Stimulated activated naive CD8-positive, alpha-beta T cell treated with anti-CD3 and anti-CD28 coated beads, Interleukin-15, Interleukin-2, amounts not matched to agents 100 U/mL and 50 U/mL, for 24 hours (primary cell): ENCODE results near the gene LIMCH1.
"Not testable (repeated sequence)": the region's sequence is repeated elsewhere in the genome, so short reads cannot be mapped to it uniquely, and the experiment has no call there.

Source experiments
- ATAC-seq: fragments of 150-1000 bp; cut with Tn5 transposase; one replicate; pipeline ENCODE4 v1.10.0; 2021
- DNase-seq: peaks from one replicate; pipeline ENCODE4 v3.0.0; 2021

Gene LIMCH1, protein sequence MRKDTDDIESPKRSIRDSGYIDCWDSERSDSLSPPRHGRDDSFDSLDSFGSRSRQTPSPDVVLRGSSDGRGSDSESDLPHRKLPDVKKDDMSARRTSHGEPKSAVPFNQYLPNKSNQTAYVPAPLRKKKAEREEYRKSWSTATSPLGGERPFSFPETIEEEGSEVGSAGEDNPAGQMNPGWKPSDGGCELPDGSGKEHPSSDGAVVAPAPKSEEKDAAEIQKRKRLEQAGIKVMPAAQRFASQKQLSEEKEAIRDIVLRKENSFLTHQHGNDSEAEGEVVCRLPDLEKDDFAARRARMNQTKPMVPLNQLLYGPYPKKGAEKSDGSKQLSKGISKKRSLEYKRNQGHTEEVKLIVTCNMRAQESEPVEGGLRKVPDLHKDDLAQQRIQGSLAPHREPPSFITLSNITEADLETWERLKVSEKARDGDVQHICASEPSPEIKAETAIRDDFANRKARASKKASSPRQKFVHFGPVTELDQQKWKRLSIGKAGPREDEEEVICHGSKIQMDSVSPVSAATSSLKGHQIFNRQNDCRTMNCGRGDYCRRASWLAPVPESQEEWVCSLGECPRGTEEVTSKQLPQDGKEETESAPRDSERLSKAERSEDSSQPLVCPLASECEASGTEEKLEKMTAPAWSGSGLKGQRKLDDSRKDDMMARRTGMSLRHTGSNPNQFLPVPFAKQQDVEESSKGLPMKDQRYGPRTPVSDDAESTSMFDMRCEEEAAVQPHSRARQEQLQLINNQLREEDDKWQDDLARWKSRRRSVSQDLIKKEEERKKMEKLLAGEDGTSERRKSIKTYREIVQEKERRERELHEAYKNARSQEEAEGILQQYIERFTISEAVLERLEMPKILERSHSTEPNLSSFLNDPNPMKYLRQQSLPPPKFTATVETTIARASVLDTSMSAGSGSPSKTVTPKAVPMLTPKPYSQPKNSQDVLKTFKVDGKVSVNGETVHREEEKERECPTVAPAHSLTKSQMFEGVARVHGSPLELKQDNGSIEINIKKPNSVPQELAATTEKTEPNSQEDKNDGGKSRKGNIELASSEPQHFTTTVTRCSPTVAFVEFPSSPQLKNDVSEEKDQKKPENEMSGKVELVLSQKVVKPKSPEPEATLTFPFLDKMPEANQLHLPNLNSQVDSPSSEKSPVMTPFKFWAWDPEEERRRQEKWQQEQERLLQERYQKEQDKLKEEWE (N-terminal part only)

DNA sequence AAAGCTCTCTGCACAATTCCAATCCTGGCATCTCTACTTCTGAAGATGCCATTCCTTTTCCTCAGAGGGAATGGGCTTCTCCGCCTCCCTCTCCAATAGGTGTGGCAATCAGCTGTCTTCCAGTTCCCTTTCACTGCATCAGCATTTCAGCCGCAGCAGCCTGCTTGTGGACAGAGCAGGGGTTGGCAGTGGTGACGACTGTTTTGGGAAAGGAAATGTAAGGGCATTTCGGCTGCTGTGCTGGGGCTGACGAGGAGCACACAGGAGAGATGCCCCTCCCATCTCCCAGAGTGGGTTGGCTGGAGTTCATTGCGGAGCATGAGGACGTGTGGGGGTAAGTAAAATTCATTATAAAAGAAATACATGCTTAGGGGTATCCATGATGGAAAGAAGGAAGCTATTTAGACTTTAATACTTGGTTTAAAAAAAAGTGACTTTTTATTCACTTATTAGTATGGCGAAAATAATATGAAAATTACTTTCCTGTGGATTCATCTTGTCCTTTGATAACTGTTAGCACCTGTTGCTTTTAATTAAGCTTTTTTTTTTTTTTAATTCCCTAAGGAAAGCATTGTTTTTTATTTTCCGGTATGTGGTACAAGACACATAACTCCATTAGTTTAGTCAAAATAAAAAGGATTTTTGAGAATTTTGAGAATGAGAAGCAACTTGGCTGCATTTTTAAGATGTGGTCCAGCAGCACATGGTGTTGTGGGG, at the start of gene LIMCH1:
LIMCH1 (plus strand) TSS at position 141 of the 717 bp plus-strand sequence. CDS start 67,839 bp downstream, outside the sequence.
- no peak for DNase-seq

DNA sequence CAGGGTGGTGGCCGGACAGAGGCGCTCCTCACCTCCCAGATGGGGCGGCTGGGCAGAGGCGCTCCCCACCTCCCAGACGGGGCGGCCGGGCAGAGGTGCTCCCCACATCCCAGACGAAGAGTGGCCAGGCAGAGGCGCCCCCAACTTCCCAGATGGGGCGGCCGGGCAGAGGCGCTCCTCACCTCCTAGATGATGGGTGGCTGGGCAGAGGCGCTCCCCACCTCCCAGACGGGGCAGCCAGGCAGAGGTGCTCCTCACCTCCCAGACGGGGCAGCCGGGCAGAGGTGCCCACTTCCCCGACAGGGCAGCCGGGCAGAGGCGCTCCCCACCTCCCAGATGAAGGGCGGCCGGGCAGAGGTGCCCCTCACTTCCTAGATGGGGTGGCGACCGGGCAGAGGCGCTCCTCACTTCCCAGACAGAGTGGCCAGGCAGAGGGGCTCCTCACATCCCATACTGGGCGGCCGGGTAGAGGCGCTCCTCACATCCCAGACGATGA, 46.8 kb upstream of the LIMCH1 start:
- DNase-seq, ATAC-seq: not testable (repeated sequence)

More for the DNA sequence above, at the start of gene LIMCH1:
- ATAC-seq, result no peak

DNA sequence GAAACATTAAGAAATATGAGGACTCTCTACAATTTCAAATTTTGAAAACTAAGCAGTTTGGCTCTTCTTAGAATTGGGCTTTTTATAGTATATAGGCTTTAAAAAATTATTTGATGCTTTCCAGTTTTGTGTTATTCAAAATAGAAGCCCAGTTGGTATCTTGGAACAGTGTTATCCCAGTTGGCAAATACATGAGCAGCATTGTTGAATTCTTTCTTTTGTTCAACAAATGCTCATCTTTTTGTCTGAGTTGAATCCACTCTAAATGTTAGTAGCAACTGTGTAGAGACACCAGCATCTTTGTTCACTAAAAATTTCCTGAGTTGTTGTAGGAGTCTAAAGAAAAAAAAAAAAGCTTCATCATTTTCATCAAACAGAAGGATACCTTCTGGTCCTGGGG, 41.0 kb upstream of the LIMCH1 start:
- no peak for ATAC-seq
- no peak for DNase-seq

DNA sequence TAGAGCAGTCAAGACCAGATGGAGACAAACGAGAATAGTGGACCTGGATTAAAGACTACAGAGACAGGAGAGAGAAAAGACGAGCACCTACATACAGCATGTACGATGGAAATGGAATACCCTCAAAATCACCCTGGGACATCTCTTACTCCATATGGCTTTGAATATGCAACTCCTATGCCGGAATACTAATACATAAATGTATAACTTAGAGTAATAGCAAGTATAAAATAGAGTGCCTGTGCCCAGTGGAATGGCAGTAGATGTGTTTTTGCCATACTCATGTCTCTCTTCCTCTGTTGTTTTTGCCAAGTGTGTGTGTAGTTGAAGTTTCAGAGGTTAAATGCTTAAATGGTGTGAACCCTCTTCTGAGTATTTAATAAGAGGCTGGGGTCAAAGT, 39.8 kb upstream of the LIMCH1 start:
- no peak for ATAC-seq
- DNase-seq, result no peak

DNA sequence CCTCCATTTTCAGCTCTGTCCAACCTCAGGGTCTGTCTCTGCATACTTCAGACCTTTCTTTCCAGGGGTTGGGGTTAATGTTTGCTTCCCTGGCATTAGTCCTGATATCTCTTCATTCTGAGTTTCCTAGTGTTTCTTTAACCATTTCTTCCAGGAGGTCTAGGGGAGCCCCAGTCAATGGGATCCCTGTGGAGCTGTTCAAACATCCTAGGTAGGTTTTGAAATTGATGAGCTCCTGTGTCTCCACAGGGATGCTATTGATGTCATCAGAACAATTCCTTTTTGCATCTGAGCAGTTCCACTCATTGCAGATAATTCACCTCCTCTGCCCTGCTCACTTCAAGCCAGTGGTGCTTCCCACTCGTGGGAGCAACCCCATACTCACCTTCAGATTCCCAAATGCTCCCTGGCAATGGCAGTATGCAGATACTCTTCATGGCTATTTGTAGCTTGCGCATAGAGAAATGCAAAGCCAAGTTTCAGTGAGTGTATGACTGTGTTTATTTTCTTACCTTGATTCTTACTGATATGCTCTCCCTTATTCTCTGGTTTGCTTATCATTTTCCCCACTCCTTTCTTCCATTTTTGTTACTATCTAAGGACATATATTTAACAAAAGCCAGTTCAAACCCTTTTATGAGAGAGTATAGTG, 33.7 kb upstream of the LIMCH1 start:
- no peak for ATAC-seq
- DNase-seq, result no peak

DNA sequence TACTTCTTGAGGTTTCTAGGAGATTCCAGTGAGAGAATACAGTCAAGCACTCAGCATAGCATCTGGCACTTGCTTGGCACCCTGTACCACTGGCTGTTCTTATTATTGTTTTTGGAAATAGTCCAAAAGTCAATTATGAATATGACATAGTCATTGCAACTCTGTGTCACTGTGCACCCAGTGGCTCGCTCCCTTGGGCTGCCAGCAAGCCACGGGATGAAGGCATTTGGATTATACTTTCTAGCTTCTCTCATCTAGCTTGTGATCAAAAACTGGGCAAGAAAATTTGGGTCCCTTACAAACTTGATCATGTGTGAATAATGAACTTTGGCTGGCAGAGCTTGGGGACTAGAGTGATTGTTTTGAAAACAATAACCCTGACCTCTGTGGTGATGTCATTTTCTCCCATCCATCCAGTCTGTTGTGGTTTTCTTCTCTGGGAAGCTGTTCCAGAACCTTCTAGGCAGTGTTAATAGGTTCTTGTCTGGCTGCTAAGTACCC, 32.7 kb upstream of the LIMCH1 start:
- ATAC-seq (no peak), DNase-seq (no peak)

DNA sequence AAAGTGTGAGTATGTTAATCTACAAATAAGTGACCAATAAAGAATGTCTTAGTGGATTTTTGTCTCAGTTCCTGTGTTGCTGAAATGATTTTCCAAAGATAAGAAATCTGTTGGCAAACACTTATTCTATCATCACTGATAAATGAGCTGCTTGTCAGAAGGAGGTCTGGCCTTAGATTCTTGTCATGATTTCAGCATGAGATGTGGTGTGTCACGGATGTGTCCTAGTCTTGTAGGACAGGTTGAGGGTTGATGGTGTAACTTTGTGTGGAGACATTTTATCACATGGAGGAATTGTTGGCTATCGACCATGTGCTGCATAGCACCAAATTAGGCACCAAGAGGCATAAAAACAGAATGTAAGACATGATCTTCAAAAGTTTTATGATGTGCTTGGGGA, 31.8 kb upstream of the LIMCH1 start:
- ATAC-seq (no peak), DNase-seq (no peak)

DNA sequence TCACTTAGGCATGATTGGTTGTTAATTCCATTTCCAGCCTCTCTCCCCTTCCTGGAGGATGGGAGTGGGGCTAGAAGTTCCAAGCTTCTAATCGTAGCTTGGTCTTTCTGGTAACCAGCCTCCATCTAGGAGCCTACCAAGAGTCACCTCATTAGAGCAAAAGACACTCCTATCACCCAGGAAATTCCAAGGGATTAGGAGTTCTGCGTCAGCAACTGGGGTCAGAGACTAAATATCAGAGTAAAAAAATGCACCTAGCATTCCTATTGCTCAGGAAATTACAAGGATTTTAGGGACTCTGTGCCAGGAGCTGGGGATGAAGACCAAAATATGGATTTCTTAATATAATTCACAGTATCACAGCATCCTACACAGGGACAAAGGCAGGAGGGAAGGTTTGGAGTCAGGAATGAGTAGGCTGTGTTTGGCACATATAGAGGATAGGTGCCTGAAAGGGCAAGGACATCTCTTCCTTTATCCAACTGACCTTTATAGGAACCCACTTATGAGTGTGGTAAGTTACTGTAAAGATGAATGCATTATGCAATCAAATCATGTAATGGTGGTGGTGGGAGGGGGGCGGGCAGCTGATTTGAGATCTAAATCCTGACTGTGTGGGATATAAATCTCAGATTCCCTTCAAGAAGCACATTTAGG, 30.5 kb upstream of the LIMCH1 start:
- no peak for ATAC-seq

DNA sequence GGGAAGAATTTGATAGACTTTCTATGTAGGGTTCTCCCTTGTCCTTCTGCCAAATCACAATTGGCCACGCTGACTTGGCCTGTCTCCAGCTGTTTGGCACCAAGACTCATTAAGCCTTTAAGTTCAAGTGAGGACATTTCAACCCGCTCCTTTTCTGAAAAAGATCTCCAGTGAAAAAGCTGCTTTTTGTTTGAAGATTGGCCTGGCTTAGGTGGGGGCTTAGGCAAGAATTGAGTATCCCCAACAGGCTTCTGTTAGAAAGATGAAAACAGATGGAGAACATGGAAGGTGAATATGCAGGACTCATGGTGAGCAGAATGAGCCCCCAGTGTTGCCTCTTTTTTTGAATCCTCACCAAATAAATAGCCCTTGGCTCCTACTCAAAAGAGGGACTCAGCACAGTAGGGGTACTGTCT, 28.5 kb upstream of the LIMCH1 start:
- ATAC-seq (no peak), DNase-seq (no peak)

More for the DNA sequence above, 30.5 kb upstream of the LIMCH1 start:
- no peak for DNase-seq

DNA sequence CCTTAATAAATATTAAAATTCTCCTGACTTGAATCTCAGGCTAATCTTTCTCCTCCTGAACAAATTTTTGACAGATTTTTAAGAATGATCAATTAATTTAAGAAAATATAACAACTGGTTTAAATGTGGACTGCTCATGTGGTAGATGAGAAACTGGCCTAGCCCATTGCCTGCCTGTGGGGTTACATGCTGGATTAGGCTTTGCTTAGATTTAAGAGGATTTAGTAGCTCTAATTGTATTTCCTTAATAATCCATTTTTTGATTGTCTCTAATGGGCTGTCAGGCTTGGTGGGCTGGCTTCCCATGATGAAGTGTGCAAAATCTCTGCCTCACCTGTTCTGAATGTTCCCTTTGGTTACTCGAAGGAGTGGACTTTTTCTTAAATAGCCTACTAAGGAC, 27.8 kb upstream of the LIMCH1 start:
- ATAC-seq (no peak), DNase-seq (no peak)

DNA sequence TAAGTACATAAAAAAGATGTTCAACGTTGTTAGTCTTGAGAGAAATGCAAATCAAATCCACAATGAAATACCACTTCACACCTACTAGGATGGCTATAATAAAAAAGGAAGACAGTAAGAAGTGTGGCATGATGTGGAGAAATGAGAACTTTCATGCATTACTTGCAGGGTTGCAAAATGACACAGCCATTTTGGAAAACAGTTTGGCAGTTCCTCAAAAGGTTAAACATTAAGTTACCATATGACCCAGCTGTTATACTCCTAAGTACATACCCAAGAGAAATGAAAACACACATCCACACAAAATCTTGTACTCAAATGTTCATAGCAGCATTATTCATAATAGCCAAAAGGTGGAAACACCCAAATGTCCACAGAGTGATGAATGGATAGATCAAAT, 25.8 kb upstream of the LIMCH1 start:
- DNase-seq (no peak), ATAC-seq (no peak)

DNA sequence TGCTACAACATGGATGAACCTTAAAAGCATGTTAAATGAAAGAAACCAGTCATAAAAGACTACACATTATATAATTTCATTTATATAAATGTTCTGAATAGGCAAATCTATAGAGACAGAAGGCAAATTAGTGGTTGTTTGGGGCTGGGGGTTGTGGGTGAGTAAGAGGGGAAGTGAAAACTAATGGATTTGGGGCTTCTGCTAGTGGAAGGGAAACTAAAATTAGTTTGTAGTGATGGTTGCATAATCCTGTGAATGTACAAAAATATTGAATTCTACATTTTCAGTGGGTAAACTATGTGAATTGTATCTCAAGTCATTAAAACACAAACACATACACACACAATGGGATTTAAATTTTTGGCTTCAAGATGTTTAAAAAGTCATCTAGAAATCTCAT, 25.4 kb upstream of the LIMCH1 start:
- DNase-seq, result no peak
- no peak for ATAC-seq

DNA sequence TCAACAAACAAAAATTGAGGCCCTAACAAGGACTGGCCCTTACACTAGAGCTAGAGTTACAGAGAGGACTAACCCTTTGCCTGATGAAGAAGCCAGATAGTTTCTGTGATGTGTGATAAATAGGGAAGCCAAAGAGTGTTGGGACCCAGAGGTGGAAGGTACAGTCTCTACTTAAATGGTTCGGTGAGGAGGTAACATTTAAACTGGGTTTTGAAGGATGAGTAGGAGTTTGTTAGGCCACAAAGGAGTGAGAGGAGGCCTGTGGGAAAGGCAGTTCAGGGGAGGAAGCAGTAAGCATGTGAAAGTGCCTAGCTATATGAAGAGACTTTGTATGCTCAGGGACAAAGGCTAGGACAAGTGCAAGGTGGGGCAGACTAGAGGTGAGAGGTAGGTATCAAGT, 23.8 kb upstream of the LIMCH1 start:
- ATAC-seq, result no peak
- no peak for DNase-seq

DNA sequence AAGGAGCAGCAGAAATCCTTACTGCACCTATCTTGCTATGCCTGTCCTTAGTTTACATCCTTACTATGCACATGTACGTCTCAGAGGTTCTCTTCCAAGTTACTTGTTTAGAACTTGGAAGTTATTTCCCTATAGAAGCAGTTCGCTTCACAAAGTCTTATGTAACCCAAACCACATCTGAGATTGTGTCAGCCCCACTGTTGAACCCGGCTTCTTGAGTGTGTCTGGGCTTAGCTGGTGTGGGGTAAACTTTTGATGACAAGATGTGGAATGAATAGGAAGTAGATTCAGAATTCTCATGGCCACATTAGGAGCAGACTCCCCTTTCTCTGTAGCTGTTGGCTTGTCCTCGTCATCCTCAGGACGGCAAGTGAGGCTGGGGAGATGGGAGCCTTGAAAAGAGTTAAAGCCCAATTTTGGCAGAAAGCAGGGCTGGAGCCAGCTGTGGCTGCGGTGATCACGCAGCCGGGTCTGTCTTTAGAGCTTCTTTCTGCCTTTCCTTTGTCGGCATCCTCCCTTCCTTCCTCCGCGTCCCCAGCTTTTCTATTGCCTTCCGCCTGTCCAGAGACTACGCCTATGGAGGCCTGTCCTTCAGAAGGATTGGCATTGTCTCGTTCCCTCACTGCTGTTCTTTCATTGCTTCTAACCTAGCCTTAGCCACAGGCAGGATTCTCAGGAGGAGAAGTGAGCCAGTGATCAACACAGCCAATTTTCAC, 23.0 kb upstream of the LIMCH1 start:
- no peak for ATAC-seq
- no peak for DNase-seq

DNA sequence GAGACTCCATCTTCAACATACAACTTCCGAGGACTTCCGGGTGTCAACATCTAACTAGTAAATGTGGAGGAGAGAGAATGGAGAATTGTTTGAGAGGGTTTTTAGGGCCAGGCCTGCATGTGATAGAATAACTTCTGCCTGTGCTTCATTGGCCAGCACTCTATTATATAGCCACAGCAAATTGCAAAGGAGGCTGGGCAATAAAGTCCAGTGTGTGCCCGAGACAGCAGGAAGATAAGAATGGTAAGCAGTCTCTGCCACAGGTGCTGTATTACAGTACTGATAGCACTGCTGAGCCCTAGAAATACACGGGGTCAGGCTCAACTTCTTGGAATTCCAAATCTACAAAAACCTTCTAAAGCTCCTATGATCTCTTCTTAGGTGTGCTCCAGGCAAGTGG, 20.8 kb upstream of the LIMCH1 start:
- DNase-seq, result no peak
- ATAC-seq, result no peak

DNA sequence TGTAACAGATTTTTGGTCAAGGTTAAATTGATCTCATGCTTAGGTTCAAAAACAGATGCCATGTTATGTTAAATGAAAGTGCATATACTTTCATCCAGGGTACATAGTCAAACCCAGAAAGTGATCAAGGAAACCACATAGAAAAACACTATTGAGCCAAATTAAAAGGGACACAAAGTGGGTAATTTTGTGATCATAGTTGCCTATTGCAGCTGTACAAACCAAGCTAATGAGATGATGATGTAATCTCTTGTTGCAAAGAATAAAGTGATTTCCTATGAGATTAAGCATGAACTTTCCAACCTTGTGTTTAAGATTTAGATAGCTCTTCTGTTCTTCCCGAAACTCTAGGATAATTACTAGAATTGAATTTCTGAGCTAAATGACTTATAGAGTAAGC, 20.2 kb upstream of the LIMCH1 start:
- DNase-seq, result no peak
- no peak for ATAC-seq

DNA sequence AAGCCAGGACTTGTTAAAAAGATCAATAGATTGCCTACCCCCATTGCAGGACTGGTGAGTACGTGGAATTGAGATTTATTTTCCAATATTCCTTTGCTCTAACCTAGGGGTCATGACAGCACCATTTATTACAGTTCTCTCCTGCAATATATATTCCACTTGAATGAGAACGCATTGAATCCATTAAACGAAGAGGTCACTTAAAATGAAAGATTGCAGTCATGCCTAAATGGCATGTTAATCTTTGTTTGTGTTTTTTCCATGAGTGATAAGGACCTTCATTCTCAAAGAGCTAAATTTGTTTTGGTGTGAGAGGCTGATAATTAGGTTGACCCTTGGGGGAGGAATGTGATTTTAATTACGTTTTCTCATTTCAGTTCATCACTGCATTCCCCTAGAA, 13.5 kb upstream of the LIMCH1 start:
- no peak for ATAC-seq
- no peak for DNase-seq

DNA sequence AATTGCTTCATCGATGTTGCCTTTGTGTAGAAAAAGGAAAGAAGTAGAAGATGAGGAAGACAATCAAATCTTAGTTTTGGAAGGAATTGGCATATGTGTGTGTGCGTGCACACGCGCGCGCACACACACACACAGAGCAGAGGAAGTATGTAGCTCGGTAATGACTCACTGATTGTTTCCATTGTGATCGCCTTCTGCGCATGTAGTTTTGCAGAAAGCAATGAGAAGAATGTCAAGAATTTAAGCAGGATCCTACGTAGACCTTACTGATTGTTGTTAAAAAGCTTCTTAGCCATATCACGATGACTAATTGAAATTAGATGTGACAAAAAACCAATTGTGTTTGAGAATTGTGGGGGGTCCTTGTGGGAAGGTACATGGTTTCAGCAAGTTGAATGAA, 12.8 kb upstream of the LIMCH1 start:
- ATAC-seq, result no peak
- no peak for DNase-seq

DNA sequence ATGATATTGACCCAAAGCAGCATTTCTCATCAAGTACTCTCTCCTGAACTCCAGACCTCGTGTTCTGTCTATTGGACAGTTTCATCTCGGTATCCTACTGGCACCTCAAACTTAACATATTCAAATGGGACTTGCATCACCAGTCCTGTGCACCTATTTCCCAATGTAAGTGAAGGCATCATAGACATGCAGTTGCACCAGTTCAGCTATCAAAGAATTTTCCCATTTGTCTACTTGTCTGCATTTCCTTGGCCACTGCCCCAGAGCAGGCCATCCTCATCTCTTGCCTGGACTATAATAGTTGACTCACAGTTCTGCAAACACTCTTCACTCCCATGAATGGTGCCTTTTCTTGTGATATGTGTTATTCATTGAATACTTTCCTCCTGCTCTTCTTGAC, 11.3 kb upstream of the LIMCH1 start:
- DNase-seq (no peak), ATAC-seq (no peak)
